GM18861 (cell line): ENCODE data around the gene LRBA.

Experiments
- ATAC-seq: cut with Tn5 transposase; IDR thresholded peaks from one replicate; pipeline ENCODE4 v1.9.1; 2021; ENCODE audit not compliant: unreplicated experiment

The LRBA gene

DNA sequence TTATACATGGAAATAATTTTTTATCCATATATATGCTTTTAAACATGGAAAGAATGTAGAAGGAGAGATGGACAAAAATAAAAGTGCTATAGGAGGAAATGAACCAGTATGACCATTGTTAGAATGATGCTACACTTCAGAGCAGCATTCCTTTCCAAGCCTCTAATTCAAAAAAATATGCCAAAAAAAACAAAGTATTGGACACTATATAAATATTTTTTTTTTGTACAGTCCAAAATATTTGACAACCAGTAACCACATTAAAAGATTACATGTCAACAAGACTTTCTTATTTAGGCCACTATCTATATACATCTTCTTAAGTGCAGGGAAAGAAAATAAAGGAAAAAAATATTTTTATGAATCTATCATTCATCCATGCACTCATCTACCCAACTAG lies 198.6 kb downstream of the LRBA start:
- ATAC-seq: no peak

DNA sequence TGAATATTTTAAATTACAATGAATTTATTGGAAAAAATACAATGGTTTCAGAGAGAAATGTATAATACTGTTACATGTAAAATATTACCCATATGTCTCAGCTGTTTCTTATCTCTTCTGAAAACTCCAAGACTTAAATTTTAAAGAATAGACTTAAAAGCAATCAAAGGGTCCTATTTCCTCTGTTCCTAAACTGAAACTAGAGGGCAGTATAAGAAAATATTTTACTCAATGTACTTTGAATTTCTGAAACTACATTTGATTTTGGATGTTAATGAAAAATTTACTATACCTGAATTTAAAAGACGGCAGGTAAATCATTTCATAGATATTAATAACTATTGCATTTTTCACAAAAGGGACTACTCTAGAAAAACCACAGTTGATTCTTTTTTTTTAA lies 200.2 kb downstream of the LRBA start:
- ATAC-seq: no peak

DNA sequence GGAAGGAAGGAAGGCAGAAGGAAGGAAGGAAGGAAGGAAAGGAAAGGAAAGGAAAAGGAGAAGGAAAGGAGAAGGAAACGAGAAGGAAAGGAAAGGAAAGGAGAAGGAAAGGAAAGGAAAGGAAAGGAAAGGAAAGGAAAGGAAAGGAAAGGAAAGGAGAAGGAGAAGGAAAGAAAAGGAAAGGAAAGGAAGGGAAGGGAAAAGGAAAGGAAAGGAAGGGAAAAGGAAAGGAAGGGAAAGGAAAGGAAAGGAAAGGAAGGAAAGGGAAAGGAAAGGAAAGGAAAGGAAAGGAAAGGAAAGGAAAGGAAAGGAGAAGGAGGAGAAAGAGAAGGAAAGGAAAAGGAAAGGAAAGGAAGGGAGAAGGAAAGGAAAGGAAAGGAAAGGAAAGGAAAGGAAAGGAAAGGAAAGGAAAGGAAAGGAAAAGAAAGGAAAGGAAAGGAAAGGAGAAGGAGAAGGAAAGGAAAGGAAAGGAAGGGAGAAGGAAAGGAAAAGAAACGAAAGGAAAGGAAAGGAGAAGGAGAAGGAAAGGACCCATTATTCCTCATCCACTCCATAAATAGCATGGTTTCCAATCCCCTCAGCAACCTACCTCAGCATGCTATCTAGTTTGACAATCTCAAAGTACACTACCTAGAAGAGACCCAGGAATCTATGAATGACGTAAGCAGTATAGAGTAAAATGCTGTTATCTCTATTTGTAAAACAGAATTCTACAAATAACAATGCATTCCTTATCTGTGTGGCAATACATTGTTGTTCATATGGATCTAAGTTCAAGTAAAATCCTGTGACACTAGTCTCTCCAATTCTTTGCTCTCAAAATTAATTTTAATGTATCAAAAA lies 209.7 kb downstream of the LRBA start:
- no peak for ATAC-seq

DNA sequence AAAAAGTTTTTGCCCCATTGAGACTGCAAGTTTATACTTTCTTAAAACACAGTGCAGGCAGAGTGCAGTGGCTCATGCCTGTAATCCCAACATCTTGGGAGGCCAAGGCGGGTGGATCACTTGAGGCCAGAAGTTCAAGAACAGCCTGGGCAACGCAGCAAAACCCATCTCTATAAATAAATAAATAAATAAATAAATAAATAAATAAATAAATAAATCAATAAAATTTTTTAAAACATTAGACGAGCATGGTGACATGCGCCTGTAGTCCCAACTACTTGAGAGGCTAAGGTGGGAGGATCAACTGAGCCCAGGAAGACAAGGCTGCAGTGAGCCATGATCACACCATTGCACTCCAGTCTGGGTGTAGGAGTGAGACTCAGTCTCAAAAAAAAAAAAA lies 213.3 kb downstream of the LRBA start:
- ATAC-seq: no peak

DNA sequence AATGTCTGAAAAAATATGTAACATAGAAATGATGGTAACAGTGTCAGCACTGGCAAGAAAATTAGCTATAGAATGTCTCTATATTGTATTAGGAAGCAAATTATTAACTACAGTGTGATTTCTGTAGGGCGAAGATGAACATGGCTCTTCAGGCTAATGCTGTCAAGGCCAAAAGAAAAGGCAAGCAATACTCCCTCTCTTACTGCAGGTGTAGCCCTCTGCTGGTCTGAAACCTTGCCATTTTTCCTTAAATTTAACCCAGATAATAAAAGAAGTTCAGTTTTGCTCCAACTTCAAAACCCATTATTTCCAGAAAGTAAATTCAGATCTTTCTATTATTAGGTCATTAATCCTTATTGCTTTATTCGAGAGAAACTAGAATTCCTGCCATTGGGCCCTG lies 215.9 kb downstream of the LRBA start:
- ATAC-seq: no peak

DNA sequence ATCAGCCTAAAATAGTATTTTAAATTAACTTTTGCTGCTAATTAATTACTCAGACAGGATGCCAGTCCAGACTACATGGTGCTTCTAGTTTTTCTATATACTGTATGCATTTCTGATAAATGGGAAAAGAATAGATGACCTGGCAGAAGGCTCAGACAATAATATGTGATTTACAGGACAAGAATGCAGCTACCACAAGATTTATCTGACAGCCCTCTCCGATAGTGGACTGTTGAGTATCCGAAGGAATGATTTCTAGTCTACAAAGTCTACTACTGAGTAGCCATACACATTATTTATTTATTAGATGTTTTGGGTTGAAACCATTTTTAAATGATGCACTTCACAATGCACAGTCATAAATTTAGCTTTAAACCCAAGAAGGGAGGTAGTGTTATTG lies 220.4 kb downstream of the LRBA start:
- ATAC-seq: no peak

DNA sequence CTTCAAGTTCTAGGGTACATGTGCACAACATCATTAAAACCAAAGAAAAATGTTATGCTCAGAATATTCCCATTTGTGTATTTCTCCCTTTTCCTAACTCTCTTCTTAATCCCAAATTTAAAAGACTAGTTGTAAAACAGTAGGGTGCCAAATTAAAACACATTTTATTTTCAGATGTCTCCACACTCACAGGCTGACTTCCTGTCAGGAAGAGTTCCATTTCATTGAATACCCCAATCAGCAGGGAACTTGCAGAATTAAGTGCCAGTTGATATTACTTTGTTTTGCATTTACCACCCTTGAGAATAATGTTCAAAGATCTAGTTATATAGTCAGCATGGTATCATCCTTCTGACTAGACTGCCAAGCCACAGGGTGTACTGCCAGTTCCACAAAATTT lies 225.2 kb downstream of the LRBA start:
- ATAC-seq: no peak

DNA sequence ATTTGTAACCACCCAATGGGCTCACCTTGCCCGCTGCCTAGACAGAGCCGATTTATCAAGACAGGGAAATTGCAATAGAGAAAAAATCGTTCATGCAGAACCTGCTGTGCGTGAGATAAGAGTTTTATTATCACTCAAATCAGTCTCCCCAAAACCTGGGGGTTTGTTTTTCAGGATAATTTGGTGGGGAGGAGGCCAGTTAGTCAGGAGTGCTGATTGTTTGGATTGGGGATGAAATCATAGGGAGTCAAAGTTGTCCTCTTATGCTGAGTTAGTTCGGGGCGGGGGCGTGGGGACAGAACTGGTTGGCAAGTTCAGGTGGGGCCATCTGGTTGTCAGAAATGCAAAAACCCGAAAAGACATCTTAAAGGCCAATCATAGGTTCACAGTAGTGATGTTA lies 230.1 kb downstream of the LRBA start:
- no peak for ATAC-seq

DNA sequence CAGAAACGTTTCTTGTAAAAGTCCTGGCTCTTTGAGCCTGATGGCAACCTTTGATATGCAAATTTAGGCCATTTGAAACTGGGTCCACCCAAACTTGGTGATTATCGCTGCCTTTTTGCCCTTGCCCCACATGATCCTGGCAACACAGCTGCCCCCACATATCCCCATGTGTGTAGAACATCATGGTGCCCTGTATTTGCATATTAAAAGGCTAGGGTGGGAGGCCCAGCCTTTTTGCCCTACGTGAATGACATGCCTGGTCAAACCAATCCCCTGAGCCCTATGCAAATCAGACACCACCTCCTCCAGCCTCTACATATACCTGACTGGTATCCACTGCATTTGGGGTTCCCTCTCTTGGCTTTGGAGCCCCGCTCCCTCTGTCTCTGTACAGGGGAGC lies 230.8 kb downstream of the LRBA start:
- no peak for ATAC-seq

DNA sequence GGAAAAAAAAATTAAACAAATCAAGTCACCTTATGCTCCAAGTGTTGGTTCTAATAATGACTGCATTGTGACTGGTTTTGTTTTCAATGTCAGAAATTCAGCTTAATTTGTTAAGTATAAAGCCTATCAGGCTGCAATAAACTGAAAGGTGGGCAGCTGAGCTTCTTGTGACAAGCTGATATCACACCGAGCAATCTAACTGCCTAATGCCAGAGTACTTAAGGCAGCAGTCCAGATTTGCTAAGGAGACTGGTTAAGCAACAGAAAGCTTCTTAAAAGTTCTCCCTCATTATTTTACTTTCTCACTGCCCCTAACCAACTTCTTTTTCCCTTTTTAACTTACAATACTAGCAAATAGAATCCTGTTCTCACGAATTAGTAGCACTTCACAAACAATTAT lies 232.2 kb downstream of the LRBA start:
- no peak for ATAC-seq

DNA sequence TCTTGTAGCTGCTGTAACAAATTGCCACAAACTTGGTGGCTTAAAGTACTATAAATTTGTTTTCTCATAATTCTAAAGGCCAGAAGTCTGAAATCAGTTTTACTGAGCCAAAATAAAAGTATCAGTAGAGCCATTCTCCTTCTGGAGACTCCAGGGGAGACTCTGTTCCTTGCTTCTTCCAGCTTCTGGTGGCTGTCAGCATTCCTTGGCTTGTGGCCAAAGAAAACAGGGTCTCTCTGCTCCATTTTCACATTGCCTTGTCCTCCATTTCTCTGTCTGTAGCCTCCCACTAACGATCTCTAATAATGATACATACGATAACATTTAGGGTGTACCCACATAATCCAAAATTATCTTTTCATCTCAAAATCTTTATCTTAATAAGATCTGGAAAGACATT lies 232.8 kb downstream of the LRBA start:
- no peak for ATAC-seq

DNA sequence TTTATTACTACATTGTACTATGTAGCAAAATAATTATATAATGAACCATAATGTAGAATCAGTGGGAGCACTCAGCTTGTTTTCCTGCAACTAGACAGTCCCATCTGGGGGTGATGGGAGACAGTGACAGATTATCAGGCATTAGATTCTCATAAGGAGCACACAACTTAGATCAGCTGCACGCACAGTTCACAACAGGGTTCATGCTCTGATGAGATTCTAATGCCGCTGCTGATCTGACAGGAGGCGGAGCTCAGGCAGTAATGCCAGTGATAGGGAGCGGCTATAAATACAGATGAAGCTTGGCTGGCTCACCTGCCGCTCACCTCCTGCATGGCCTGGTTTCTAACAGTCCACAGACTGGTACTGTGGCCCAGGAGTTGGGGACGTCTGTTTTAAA lies 233.9 kb downstream of the LRBA start:
- ATAC-seq: no peak

DNA sequence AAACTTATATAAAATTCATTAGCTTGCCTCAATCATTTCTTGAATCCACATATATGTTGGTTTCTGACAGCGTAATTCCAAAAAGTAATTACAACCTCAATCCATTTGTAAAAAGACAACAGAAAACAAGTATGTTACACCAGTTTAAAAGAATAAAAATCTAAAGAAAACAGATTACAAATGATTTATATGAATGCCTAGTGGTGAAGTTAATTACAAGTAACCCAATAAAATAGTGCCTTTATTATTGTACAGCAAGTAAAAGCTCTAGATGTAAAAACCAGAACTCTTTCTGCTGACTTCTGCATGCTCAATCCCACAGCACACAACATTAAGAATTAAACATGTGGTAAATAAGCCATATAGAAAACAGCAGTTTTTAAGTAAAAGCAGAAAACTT lies 235.4 kb downstream of the LRBA start:
- no peak for ATAC-seq

DNA sequence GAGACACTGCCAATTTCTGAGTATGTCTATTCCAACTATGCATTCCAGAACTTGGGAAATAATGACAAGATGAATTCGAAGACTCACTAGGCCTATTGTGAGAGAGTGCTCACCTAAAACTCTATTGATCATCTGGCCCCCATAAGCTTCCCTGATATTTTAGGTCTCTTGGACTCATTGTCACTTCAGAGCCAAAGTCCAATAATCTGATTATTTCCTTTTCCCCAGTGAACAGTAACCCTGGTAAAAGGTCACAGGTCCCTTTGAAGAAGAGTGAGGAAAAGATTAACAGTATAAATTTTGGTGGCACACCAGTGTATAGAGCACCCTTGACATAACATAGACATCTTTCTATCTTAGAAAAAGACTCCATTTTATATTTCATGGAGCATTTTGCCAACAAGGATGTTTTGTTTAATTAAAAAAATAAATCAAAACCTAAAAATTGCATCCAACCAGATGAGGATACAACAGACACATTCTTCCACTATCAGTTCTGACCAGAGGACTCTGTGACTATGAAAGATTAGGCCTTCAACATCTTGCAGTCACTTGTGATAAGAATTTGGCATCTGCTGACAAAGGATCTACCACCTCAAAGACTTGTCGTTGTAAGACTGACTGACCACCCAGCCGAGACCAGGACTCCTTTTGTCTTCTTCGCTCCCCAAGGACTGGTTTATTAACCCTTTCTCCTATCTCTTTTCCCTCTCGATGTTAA lies 241.2 kb downstream of the LRBA start:
- ATAC-seq: no peak

DNA sequence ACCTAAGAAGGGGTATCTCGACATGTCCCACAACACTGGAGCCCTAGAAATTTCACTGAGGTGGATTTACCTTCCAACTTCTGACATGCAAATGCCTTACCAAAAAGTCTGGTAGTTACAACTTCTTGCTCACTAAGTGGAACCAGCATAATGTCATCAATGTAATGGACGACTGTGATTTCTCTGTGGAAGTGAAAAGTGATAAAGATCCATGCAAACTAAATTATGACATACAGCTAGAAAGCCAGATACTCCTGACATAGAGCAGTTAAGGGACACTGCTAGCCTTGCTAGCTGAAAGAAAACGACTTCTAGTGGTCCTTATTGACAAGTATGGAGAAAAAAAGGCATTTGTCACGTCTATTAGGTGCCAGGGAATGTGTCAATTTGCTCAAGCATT lies 242.1 kb downstream of the LRBA start:
- ATAC-seq: no peak

DNA sequence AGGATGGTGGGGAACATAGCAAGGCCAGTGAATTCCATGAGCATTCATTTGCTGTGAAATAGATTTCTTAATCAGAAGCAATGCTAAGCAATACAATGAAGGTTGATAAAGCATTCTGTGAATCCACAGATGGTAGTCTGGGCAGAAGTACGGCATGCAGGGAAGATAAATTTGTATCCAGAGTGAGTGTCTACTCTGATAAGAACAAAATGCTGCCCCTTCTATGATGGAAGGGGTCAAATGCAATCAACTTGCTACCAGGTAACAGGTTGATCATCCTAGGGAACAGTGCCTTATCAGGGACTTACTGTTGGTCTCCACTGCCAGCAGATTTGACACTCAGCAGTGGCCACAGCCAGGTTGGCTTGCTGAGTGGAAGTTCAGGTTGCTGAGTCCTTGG lies 243.7 kb downstream of the LRBA start:
- no peak for ATAC-seq

DNA sequence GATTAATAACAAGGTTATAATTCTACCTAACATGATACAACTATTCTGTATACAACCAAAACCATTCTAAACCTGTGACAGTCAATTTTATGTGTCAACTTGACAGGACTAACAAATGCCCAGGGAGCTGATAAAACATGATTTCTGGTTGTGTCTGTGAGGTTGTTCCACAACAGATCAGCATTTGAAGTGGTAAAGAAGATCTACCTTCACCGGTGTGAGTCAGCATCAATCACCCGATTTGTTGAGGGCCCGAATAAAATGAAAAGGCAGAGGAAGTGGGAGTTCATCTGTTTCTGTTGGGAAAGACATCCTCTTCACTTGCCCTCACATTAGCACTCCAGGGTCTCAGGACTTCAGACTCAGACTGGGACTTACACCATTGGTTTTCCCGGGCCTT lies 245.2 kb downstream of the LRBA start:
- ATAC-seq: no peak

DNA sequence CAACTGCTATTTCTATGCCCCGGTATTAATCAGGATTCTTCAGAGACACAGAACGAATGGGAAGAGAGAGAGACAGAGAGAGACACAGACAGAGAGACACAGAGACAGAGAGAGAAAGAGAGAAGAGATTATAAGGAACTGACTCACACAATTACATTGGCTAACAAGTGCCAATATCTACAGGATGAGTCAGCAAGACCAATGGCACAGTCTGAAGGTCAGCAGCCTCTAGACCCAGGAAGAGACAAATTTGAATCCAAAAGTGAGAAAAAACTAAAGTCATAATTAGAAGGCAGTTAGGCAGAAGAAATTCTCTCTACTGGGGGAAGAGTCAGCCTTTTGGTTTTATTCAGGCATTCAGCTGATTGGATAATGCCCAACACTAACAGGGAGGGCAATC lies 245.8 kb downstream of the LRBA start:
- no peak for ATAC-seq

DNA sequence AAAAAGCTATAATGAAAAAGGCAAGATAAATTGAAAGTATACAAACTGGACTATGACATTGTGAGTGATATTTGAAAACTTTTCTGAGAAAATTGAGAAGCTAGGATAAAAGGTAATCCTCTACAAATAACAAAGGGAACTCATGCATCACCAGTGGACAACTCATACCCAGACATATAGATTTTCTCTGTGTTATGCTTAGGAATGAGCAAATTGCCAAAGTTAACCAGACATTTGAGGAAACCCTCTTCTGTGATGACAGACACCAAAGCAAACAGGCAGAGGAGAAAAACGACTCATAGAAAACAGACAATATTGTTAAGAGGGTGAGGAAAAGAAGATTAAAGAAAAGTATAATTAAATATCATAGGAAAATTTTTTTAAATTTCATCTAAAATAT lies 246.6 kb downstream of the LRBA start:
- no peak for ATAC-seq

DNA sequence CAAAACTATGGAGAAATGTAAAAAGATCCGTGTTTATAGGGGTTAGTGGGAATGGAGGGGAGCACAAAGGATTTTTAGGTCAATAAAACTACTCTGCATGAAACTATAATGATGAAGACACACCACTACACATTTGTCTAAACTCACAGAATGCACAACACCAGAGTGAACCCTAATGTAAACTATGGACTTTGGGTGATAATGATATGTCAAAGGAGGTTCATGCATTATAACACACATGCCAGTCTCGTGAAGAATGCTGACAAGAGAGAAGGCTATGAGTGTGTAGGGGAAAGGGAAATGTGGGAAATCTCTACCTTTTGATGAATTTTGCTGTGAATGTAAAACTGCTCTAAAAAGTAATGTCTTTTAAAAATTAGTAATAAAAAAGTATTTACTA lies 249.9 kb downstream of the LRBA start:
- no peak for ATAC-seq

DNA sequence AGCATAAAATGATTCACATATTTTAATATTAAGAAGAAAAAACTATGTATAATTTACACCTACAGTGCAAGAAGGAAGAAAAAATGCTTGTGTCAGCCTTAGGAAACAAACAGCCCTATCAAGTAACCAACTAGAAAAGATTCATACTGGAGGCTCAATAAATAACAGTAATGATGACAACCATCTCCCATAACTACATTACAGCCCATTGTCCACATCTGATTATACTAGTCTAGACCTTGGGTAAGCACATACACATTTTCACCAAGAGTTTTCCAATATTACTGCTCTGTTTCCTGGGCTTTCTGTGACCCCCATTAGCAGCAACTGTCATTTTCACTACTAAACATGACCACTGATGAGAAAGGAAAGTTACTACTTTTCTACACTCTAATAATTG lies 263.4 kb downstream of the LRBA start:
- ATAC-seq: no peak

DNA sequence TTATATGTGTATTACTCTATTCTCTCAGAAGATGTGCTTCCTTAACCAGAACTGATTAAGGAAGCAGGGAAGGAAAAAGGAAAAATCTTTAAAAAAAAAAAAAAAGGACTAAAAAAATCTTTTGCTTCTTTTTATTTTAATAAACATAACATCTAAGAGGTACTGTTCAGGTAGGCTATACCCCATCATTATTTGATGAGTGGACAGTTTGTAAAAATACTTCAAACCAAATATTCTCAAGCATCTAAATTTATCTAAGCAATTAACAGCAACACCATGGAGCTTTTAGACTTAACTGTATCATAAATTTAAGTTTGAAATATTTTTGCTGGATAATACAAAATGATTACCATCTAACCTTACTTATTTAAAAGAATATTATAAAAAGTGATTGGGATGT lies 264.3 kb downstream of the LRBA start:
- ATAC-seq: no peak

DNA sequence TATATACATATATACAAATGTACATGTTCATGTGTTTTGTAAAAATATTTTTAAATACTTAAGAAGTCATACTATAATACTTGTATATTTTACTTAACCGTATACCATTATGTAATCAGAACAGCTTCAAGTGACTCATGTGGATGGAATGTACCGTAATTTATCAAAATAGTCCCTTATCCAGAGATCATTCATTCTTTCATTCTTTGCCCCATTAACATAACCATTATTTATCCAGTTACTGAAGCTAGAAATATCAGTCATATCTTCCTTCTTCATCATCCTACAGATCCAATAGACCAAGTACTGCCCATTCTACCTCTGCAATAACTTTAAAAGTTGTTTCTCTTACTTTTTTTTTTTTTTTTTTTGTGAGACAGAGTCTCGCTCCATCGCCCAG lies 268.9 kb downstream of the LRBA start:
- no peak for ATAC-seq
